Stimulated activated memory B cell treated with anti-CD40 and anti-IgM and Interleukin-4, amounts not matched to agents 10 μg/mL and 1 μg/mL and 100 μg/mL, for 72 hours (primary cell): ENCODE measurements around the gene SPAG5.

Experiments
- ATAC-seq: fragments of 150-1000 bp; cut with Tn5 transposase; 2 replicates; pipeline ENCODE4 v1.10.0; 2021
- H3K27ac Mint-ChIP-seq: one replicate; pipeline ENCODE4 v1.8.0; 2022; ENCODE audit warnings: mild to moderate bottlenecking, mixed read lengths
- H3K27me3 Mint-ChIP-seq: one replicate; pipeline ENCODE4 v1.8.0; 2022; ENCODE audit warnings: mixed read lengths
- H3K36me3 Mint-ChIP-seq: one replicate; pipeline ENCODE4 v1.8.0; 2022; ENCODE audit warnings: mixed read lengths
- H3K4me1 Mint-ChIP-seq: one replicate; pipeline ENCODE4 v1.8.0; 2022; ENCODE audit warnings: mixed read lengths
- H3K4me3 Mint-ChIP-seq: one replicate; pipeline ENCODE4 v1.8.0; 2022; ENCODE audit warnings: mild to moderate bottlenecking, moderate library complexity, mixed read lengths
- H3K9me3 Mint-ChIP-seq: one replicate; pipeline ENCODE4 v1.8.0; 2022; ENCODE audit warnings: mixed read lengths

Gene SPAG5

DNA sequence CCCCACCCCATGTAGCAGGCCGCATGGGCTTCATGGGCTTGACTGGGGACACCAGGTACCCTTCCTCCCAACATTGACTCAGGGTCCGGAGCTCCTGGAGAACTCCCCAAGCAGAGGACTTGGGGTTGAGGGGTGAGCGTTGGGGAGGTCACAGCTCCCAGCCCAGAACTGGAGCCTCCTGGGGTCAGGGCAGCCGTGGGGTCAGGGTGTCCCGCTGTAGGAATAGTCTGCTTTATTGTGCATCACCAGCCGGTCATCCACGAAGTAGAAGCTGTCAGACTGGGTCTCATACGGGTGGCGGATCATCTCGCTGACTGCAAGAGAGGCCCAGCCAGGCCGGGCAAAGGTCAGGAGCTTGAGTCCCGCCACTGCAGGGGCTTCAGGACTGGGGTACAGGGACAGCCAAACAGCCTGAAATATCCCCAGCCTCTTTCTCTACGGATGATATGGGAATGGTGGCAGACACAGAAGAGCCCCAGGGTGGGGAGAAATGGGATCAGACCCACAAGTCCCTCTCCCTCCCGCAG is 51.7 kb downstream of the SPAG5 start:
- peak overlapping the region; percentile 86 for H3K27ac Mint-ChIP-seq
- ATAC-seq, result no peak
- no peaks in the 10 kb centered on the region for H3K9me3 Mint-ChIP-seq
- peaks cover 78% of the 10 kb centered on the region for H3K4me1 Mint-ChIP-seq
- peaks cover 9% of the 10 kb centered on the region for H3K36me3 Mint-ChIP-seq
- no peaks in the 10 kb centered on the region for H3K27me3 Mint-ChIP-seq
- H3K4me3 Mint-ChIP-seq, result peak overlapping the region; percentile 38

DNA sequence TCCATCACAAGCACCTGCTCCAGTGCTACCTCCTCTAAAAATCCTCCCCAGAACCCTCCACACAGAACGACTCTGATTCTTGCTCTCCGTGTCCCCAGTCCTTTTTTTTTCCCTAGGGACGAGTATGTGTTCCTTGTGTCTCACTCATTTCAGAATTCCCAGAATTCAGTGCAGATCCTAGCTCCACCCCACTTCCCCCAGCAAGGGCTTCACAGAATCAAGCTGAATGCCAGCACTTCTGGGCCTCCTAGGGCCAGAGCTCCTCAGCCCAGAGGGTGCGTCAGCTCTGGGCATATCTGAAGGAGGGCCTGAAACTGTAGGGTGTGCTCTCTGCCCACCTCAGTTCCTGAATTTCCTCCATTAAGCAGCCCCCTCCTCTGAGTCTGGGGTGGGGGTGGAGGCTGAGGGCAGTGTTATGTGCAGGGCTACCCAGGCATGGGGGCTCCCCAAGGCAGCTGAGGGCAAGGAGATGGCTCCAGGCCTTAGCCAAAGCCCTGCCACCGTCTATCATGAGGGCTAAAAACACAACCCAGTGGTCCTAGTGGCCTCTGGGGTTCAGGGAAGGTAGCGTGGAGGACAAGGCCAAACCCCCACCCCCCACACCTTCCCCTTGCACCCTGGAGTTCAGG is 52.9 kb downstream of the SPAG5 start:
- Mint-ChIP-seq H3K27me3 (no peaks in the 10 kb centered on the region), H3K36me3 (peaks cover 4% of the 10 kb centered on the region), H3K9me3 (no peaks in the 10 kb centered on the region), H3K4me3 (no peak overlapping the region), H3K4me1 (peaks cover 65% of the 10 kb centered on the region), H3K27ac (peak overlapping the region; percentile 8)
- ATAC-seq, result no peak

DNA sequence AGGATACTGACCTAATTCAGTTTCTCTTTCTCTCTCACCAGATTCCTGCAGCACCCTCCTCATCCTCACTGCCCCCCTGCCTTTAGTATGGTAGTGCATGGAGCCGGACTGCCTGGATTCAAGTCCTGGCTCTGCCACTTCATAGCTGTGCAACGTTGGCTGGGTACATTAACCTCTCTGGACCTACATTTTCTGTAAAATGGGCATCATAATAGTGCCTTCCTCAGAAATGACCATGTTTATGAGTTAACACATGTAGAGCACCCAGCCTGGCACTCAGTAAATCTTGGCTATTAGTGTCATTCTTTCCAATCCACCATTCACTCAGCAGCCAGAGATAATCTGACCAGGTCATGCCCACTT is 53.7 kb downstream of the SPAG5 start:
- Mint-ChIP-seq H3K36me3 (peaks cover 4% of the 10 kb centered on the region), H3K27me3 (no peaks in the 10 kb centered on the region), H3K4me3 (no peak overlapping the region), H3K9me3 (no peaks in the 10 kb centered on the region), H3K27ac (no peak overlapping the region), H3K4me1 (peaks cover 57% of the 10 kb centered on the region)
- no peak for ATAC-seq

DNA sequence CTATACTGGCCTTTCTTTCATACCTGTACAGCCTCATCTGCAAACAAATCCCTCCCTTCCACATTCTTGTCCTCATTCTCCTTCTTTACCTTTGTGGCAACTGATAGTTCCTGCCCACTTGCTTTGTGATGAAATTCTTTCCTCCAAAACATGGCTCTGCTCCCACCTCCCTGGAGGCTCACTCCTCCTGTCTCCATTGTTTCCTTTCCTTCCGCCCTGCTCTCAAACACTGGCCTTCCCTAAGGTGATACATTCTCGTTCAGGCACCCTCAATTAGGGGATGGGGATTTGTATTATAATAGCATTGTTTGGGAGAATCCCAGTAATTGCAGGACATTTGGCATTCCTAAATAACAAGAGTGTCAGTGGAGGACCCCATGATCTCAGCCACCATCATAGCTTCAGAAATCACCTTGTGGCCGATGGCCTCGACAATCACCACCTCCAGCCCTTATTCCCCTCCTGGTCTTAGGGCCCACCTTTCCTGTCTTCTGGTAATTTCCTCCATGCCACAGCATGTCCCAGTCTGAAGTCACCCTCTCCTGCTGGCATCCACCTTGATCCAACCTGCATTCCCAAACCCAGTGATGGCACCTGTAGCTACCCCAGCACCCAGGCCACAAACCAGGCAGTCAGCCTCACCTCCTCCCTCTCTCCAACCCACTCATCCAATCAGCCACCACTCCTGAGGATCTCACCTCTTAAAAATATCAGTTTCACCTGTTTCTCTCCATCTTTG is 54.3 kb downstream of the SPAG5 start:
- no peaks in the 10 kb centered on the region for H3K9me3 Mint-ChIP-seq
- H3K4me3 Mint-ChIP-seq, result no peak overlapping the region
- no peaks in the 10 kb centered on the region for H3K27me3 Mint-ChIP-seq
- no peak for ATAC-seq
- H3K36me3 Mint-ChIP-seq, result peaks cover 4% of the 10 kb centered on the region
- H3K27ac Mint-ChIP-seq, result no peak overlapping the region
- H3K4me1 Mint-ChIP-seq, result peaks cover 52% of the 10 kb centered on the region

DNA sequence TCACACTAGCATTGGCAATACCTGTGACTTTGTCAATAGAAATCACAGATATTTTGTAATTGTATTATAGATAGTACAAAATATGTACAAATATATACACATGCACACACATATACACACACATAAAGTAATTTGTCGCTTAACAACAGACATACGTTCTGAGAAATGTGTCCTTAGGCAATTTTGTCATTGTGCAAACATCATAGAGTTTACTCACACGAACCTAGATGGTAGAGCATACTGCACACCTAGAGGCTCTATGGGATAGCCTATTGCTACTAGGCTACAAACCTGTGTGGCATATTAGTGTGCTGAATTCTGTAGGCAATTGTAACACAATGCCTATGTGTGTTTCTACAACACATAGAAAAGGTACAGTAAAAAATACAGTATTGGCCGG is 57.4 kb downstream of the SPAG5 start:
- H3K36me3 Mint-ChIP-seq, result peaks cover 4% of the 10 kb centered on the region
- peaks cover 28% of the 10 kb centered on the region for H3K4me1 Mint-ChIP-seq
- H3K4me3 Mint-ChIP-seq, result no peak overlapping the region
- H3K27me3 Mint-ChIP-seq, result no peaks in the 10 kb centered on the region
- H3K9me3 Mint-ChIP-seq, result no peaks in the 10 kb centered on the region
- no peak for ATAC-seq
- H3K27ac Mint-ChIP-seq, result no peak overlapping the region

DNA sequence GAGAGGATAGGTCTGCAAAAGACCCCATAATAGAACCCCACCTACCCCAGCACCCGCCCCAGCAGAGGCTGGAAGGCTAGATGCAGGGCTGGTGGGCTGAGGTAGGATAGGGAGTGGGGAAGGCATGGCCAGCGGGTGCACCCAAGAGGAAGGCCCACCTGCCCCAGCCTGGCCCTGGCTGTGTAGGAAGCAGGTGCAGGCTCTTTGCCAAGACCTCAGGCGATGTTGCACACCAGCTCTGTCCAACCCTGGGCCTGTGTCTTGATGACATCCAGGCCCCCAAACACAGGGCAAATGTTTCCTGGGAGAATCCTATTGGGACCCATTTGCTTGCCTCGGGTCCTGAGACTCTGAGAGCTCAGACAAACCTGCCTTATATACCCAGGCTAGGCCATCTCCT is 58.6 kb downstream of the SPAG5 start:
- ATAC-seq, result no peak
- H3K27ac Mint-ChIP-seq, result no peak overlapping the region

DNA sequence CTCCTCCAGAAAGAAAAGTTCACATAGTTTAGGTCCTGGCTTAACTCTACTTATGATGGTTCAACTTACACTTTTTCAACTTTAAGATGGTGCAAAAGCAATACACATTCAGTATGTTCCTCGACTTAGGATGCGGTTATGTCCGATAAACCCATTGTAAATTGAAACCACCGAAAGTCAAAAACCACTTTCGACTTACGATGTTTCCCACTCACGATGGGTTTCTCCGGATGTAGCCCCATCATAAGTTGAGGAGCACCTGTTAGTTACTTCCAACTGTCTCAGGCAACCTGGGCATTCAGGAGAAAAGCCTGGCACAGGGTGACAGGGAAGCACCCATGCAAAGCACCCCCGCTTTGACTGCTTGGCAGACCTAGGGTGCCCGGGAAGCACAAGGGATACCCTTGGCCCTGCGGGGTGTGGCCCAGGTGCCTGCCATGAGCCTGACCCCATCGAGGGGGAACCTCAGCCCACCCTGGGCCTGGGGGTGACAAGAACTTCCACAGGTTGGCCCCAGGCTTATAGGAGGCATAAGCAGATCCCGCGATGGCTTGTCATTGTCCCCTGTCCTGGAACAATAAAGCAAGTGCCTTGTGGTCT is 60.4 kb downstream of the SPAG5 start:
- H3K4me3 Mint-ChIP-seq, result no peak overlapping the region
- H3K4me1 Mint-ChIP-seq, result peaks cover 4% of the 10 kb centered on the region
- ATAC-seq, result no peak
- H3K36me3 Mint-ChIP-seq, result no peaks in the 10 kb centered on the region
- H3K27me3 Mint-ChIP-seq, result no peaks in the 10 kb centered on the region
- no peaks in the 10 kb centered on the region for H3K9me3 Mint-ChIP-seq
- no peak overlapping the region for H3K27ac Mint-ChIP-seq

More for the DNA sequence above, 58.6 kb downstream of the SPAG5 start:
- Mint-ChIP-seq H3K4me1 (peaks cover 23% of the 10 kb centered on the region), H3K27me3 (no peaks in the 10 kb centered on the region), H3K4me3 (no peak overlapping the region), H3K9me3 (no peaks in the 10 kb centered on the region), H3K36me3 (no peaks in the 10 kb centered on the region)

DNA sequence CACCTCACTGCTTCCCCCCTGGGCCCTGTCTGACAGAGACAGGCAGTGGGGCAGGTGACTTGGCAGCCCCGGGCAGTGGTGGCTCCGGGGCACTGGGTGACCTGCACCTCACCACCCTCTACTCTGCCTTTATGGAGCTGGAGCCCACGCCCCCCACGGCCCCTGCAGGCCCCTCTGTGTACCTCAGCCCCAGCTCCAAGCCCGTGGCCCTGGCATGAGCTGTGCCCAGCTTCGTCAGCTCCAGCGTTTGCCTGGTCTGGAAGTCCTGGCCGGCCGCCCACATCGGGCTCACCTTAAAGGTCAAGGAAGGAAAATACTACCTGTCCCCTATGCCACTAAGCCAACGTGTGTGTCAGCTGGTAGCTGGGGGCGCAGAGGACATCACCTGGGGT is 61.6 kb downstream of the SPAG5 start:
- no peak overlapping the region for H3K27ac Mint-ChIP-seq
- H3K36me3 Mint-ChIP-seq, result no peaks in the 10 kb centered on the region
- no peak overlapping the region for H3K4me3 Mint-ChIP-seq
- H3K4me1 Mint-ChIP-seq, result no peaks in the 10 kb centered on the region
- no peaks in the 10 kb centered on the region for H3K9me3 Mint-ChIP-seq
- no peak for ATAC-seq
- H3K27me3 Mint-ChIP-seq, result no peaks in the 10 kb centered on the region

DNA sequence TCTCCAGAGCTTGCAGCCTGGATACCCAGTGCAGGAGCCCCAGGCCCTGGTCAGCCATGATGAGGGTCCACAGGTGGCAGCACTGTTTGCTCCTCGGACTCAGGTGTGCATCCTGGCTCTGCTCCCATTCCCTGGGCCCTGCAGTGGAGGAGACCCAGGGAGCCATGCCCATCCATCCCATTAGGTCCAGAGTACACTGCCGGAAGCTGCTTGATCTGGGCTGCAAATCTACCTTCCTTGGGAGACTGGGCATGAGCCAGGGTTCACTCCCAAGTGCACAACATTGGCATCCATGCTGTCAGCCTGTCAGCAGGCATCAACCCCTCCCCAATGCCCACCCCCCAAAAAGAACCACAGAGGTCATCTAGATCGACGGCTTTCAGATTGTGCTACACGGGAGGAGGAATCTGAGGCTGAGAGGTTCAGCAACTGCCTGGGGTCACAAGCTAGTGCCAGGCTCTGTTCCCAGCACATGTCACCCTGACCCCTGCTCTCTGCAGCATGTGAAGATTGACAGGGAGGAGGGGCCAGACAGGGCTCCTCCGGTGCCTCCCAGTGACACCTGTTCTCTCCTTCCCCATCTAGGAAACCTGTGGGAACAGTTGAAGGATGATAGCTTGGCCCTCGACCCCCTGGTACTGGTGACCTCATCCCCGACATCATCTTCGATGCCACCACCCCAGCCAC is 62.1 kb downstream of the SPAG5 start:
- Mint-ChIP-seq H3K9me3 (no peaks in the 10 kb centered on the region), H3K36me3 (no peaks in the 10 kb centered on the region), H3K27ac (no peak overlapping the region), H3K4me3 (no peak overlapping the region), H3K27me3 (no peaks in the 10 kb centered on the region), H3K4me1 (no peaks in the 10 kb centered on the region)
- no peak for ATAC-seq

DNA sequence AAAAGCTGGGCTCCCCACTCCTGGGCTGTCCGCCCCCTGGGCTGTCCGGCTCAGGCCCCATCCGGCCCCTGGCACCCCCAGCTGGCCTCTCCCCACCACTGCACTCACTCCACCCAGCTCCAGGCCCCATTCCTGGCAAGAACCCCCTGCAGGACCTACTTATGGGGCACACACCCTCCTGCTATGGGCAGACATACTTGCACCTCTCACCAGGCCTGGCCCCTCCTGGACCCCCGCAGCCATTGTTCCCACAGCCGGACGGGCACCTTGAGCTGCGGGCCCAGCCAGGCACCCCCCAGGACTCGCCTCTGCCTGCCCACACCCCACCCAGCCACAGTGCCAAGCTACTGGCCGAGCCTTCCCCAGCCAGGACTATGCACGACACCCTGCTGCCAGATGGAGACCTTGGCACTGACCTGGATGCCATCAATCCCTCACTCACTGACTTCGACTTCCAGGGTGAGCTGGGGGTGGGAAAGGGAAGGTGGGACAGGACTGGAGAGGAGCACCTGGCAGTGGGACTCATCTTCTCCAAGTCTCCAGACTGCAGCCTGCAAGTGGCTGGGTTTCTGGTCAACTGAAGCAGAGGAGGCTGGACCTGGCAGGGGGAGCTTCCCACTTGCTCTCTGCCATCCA is 64.0 kb downstream of the SPAG5 start:
- H3K27ac Mint-ChIP-seq, result no peak overlapping the region
- H3K36me3 Mint-ChIP-seq, result no peaks in the 10 kb centered on the region
- ATAC-seq, result no peak
- H3K9me3 Mint-ChIP-seq, result no peaks in the 10 kb centered on the region
- H3K4me1 Mint-ChIP-seq, result no peaks in the 10 kb centered on the region
- no peak overlapping the region for H3K4me3 Mint-ChIP-seq
- H3K27me3 Mint-ChIP-seq, result no peaks in the 10 kb centered on the region

DNA sequence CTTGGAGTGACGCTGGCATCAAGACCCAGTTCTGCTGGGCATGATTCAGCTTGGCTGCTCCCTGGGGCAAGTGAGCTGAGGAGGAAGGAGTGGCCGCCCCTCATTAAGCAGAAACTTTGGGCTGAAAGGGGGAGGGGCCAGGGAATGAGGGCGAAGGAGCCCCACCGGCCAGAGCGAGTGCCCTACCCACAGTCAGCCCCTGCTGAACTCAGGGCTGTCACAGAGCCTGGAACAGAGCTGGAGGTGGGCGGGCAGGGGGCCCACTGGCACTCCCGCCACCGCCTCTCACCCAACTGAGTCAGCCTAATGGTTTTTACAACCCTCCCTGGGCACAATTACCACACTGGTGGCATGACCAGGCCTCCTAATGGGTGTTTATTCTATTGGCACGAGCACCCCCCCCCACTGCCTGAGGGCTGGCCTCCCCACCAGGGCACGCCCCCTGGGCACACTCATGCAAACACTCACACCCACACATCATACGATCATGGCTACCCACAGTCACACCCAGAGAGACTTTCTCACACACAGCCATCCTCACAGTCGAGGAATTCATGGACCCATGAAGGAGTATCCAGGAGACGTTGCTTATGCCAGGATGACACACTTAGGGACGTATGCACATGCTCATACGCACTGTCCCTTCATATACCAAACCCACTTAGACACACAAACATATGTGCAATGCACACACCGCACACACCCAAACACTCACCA is 65.6 kb downstream of the SPAG5 start:
- no peaks in the 10 kb centered on the region for H3K27me3 Mint-ChIP-seq
- H3K4me1 Mint-ChIP-seq, result no peaks in the 10 kb centered on the region
- H3K9me3 Mint-ChIP-seq, result no peaks in the 10 kb centered on the region
- H3K4me3 Mint-ChIP-seq, result no peak overlapping the region
- no peaks in the 10 kb centered on the region for H3K36me3 Mint-ChIP-seq
- ATAC-seq, result no peak
- H3K27ac Mint-ChIP-seq, result no peak overlapping the region

DNA sequence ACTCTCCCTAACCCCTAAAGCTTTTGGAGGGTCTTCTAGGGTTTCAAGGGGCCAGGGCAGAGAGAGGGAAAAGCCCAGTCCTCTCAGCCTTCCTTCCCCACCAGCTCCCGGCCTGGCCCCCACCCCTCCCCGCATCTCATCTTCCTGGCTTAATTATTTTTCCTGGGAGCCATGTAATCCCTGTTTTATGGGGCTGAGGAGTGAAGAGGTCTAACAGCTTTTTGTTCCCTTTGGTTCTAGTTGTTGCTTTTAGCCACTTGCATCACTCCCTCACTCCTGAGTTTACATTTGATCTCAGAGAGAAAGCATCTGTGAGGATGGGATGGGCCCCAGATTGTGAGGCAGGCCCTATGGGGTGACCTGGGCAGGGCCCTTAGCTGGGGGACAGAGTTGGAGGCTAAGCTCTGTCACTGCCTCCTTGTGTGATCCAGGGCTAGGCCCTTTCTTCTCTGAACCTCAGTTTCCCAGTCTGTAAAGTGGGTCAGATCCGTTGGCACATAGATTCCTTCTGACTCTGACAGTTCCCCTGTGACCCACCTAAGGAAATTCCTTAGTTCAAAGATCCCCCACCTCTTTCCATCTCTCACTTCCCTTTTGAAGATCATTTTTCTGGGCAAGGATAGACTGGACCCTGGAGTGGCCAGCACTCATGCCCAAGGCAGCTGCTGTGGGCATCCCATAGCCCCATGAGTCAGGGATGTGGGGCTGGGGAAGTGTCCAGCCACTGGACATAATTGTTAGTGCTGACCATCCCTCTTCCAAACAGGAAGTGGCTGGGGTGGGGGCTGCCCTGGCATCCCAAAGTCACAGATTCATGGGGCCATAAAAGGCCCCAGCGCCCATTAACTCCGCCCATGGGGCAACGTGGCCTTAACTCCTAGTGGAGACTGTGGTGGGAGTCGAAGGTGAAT is 66.5 kb downstream of the SPAG5 start:
- no peak overlapping the region for H3K27ac Mint-ChIP-seq

DNA sequence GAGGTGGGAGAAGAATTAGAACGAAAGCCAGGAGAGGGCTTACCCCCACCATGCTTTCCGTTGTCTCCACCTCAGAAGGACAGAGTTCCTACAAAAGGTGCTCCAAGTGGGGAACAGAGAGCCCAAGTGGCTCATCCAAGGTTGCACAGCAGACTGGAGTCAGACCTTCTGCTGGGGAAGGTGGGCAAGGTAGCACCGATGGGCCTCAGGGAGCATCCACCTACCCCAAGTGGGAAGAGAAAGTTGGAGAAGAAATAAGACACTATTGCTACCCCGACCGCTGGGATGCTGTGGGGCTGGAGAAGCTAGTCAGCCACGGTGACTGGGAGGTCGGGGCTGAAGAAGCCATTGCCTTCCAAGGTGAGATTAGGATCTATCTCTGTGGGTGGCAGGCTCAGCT is 67.9 kb downstream of the SPAG5 start:
- Mint-ChIP-seq H3K27me3 (no peaks in the 10 kb centered on the region), H3K4me3 (no peak overlapping the region), H3K4me1 (no peaks in the 10 kb centered on the region), H3K9me3 (no peaks in the 10 kb centered on the region), H3K36me3 (no peaks in the 10 kb centered on the region), H3K27ac (no peak overlapping the region)
- no peak for ATAC-seq

More for the DNA sequence above, 66.5 kb downstream of the SPAG5 start:
- Mint-ChIP-seq H3K27me3 (no peaks in the 10 kb centered on the region), H3K4me3 (no peak overlapping the region), H3K36me3 (no peaks in the 10 kb centered on the region), H3K4me1 (no peaks in the 10 kb centered on the region), H3K9me3 (no peaks in the 10 kb centered on the region)
- ATAC-seq, result no peak

DNA sequence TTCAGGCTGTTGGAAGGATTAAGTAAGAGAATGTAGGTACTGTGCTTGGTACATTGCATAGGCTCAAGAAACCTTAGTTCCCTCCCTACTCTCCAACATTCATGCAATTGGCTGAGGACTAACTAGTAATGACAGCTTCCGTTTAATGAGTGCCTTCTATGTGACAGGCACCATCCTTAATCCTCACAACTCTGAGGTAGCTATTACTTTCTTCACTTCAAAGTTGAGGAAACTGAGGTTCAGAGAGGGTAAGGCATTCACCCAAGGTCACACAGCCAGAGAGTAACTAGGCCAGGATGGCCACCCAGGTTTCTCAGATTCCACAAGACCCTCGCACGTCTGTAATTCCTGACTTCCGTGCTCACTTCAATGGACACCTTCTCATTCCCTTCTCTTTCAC is 68.6 kb downstream of the SPAG5 start:
- H3K36me3 Mint-ChIP-seq, result no peaks in the 10 kb centered on the region
- H3K27me3 Mint-ChIP-seq, result no peaks in the 10 kb centered on the region
- no peaks in the 10 kb centered on the region for H3K9me3 Mint-ChIP-seq
- no peak overlapping the region for H3K27ac Mint-ChIP-seq
- no peak for ATAC-seq
- H3K4me1 Mint-ChIP-seq, result no peaks in the 10 kb centered on the region
- no peak overlapping the region for H3K4me3 Mint-ChIP-seq
